Breast epithelium (tissue), 4 donors: Measurements from ENCODE around the gene BCL2. TPM values are rescaled to one million over a fixed set of nuclear protein-coding genes. Genes with fewer than 3 reads are reported as not detected.

Experiments
- DNase-seq, 2 donors: peaks; one replicate each; pipeline ENCODE4 v3.0.0-alpha.2; 2019; ENCODE audit warnings: low spot score in 2 of 2
- H3K27ac ChIP-seq, 2 donors: fragments of 200-600 bp; sonication (generic) in 1 of 2; one replicate each; pipeline ENCODE4 v1.5.1; 2016 to 2019; ENCODE audit warnings: mild to moderate bottlenecking in 1 of 2
- H3K27me3 ChIP-seq, 2 donors: fragments of 200-600 bp; sonication (generic) in 1 of 2; one replicate each; pipeline versions ENCODE4 v1.5.1 to v1.6.0; 2017 to 2019; ENCODE audit warnings: control low read depth in 1 of 2, mild to moderate bottlenecking in 1 of 2
- H3K36me3 ChIP-seq: fragments of 200-600 bp; one replicate; pipeline ENCODE4 v1.5.1; 2019
- H3K4me1 ChIP-seq, 2 donors: fragments of 200-600 bp; sonication (generic); one replicate each; pipeline ENCODE4 v1.5.1; 2016 to 2019; ENCODE audit warnings: control low read depth in 1 of 2
- H3K4me3 ChIP-seq, 3 donors: fragments of 200-600 bp; sonication (generic); 1 replicate in 2 of 3; 2 replicates in 1 of 3; pipeline ENCODE4 v1.5.1; 2016 to 2019; ENCODE audit warnings: mild to moderate bottlenecking in 3 of 3, moderate library complexity in 2 of 3
- H3K9me3 ChIP-seq, 2 donors: fragments of 200-600 bp; sonication (generic) in 1 of 2; one replicate each; pipeline ENCODE4 v1.5.1; 2016 to 2019; ENCODE audit warnings: control low read depth in 1 of 2
- POLR2A ChIP-seq: fragments of 450-650 bp; IDR thresholded peaks from one replicate; pipeline ENCODE4 v1.6.1; 2016; ENCODE audit warnings: antibody characterized with exemption, mild to moderate bottlenecking, moderate library complexity
- POLR2AphosphoS5 ChIP-seq, 3 donors: sonication (generic); formaldehyde crosslinking; IDR thresholded peaks; one replicate each; pipeline ENCODE4 v1.6.1; 2017; ENCODE audit warnings: antibody characterized with exemption in 3 of 3
- intact Hi-C: fragments of 100-400 bp; cut with DNase I; formaldehyde crosslinking; loops from one replicate; pipeline ENCODE4 v1.15.1; 2023; ENCODE audit warnings: low total_unique reads
- total RNA-seq, 3 donors: library from RNA; depleted of rRNA; stranded (reverse); fragments of >200 nt; gene quantifications; one replicate each; pipeline ENCODE4 v1.1.0, GENCODE V29; 2016
- TF ChIP-seq, protein P1 (sequence below), 3 donors: fragments of 450-650 bp; IDR thresholded peaks; one replicate each; pipeline ENCODE4 v1.5.1; 2016 to 2017; ENCODE audit warnings: antibody characterized with exemption in 3 of 3, mild to moderate bottlenecking in 3 of 3, moderate library complexity in 3 of 3

Gene BCL2
- total RNA-seq, 3 donors from 2014 or later: 41.3 to 82.5 (median 43.6) TPM

DNA sequence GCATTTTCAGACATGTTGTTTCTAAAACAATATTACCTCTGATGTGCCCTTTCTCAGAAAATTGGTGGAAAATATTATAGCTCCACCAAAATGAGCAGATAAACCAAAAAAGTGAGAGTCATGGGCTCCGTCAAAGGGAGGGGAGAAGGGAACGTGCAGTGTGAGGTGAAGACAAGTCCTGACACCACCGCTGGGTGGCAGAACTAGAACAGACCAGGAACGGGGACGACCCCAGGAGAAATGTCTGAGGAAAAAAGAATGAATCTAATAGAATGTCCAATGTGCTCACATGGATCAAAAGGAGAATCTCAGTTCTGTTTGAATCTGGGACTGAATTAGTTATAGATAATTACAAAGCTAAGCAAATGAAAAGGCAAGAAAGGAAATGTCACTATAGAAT is 22.6 kb upstream of the BCL2 start:
- intact Hi-C loops: no loop called here
- TF ChIP-seq POLR2A: no peak
- TF ChIP-seq, protein P1, sequence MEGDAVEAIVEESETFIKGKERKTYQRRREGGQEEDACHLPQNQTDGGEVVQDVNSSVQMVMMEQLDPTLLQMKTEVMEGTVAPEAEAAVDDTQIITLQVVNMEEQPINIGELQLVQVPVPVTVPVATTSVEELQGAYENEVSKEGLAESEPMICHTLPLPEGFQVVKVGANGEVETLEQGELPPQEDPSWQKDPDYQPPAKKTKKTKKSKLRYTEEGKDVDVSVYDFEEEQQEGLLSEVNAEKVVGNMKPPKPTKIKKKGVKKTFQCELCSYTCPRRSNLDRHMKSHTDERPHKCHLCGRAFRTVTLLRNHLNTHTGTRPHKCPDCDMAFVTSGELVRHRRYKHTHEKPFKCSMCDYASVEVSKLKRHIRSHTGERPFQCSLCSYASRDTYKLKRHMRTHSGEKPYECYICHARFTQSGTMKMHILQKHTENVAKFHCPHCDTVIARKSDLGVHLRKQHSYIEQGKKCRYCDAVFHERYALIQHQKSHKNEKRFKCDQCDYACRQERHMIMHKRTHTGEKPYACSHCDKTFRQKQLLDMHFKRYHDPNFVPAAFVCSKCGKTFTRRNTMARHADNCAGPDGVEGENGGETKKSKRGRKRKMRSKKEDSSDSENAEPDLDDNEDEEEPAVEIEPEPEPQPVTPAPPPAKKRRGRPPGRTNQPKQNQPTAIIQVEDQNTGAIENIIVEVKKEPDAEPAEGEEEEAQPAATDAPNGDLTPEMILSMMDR (IDR thresholded peaks at IDR 0.05): peak in 2 of 3 donors; percentile 14 to 22
- no peaks in the 10 kb centered on the region for H3K9me3 ChIP-seq

DNA sequence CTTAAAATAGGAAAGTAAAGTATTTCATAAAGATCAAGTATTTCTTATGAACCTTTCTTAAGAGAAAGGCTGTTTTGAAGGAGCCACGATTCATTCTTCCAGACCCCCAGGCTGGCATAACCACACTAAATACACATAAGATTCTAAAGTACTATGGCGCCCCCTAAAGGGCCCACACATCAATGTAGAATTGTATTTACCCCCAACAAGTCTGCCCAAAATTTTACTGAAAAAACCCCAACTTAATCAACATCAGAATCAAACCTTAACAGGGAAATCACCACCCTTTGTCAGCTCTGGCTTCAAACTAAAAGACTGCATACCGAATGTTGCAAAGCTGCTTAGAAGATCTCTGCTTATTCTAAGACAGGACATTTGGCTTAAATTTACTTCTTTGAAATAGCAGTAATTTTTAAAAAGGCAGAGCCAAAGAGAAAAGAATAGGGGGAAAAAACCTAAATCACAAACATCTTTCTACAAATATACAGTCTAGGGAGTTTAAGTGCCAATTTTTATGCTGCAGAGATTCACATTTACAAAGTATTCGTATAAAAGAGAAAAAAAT is 20.4 kb upstream of the BCL2 start:
- no peaks in the 10 kb centered on the region for H3K27me3 ChIP-seq
- peaks cover 0 to 6% of the 10 kb centered on the region in 2 donors for H3K4me1 ChIP-seq
- DNase-seq: no peak
- no peaks in the 10 kb centered on the region for H3K9me3 ChIP-seq
- H3K36me3 ChIP-seq: peaks cover 6% of the 10 kb centered on the region
- no peak for TF ChIP-seq POLR2A
- TF ChIP-seq, protein P1 (IDR thresholded peaks at IDR 0.05): peak; percentile 15 to 30 (median 26)
- intact Hi-C loops: no loop called here
- peak overlapping the region; percentile 15 to 30 for H3K27ac ChIP-seq
- no peak overlapping the region for H3K4me3 ChIP-seq

More for the DNA sequence above, 22.6 kb upstream of the BCL2 start:
- no peaks in the 10 kb centered on the region for H3K27me3 ChIP-seq
- no peak for DNase-seq
- H3K4me3 ChIP-seq: no peak overlapping the region
- H3K27ac ChIP-seq: peak overlapping the region in 1 of 2 donors; percentile 13
- no peaks in the 10 kb centered on the region for H3K4me1 ChIP-seq
- H3K36me3 ChIP-seq: peaks cover 6% of the 10 kb centered on the region

DNA sequence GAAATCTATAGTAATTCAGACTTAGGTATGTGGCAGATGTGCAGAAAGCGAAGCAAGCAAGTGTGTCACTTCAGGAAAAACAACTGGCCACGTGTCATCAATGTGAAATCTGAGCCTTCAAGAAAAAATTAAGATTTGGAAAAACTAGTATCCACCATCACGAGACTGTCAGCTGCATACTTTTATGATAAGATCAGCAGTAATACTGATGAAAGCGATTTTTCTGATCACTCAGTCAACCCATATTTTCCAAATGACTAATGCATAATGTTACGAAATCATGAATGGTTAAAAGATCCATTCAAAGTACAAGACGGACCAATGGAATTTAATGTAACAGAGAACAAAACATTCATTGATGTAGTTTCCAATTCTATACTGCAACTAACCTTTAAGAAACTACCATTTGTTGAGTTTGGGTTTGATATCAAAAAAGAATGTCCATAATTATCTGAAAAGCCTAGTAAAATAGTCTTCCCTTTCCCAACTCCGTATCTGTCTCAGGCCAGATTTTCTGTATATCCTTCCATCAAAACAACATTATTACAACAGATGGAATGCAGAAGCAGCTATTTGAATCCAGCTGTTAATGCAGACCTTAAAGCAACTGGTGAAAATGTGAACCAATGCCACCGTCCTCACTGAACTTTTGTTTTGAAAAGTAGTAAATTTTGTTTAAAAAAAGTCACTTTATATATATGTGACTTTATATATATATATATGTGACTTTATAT is 17.0 kb upstream of the BCL2 start:
- Histone ChIP-seq H3K9me3 (no peaks in the 10 kb centered on the region), H3K4me3 (no peak overlapping the region), H3K27ac (peak overlapping the region; percentile 67 to 79), H3K36me3 (peaks cover 6% of the 10 kb centered on the region), H3K4me1 (peaks cover 0 to 6% of the 10 kb centered on the region in 2 donors), H3K27me3 (no peaks in the 10 kb centered on the region)
- TF ChIP-seq POLR2A (no peak), POLR2AphosphoS5 (IDR thresholded peaks at IDR 0.05) (peak in 1 of 3 donors; percentile 19)
- TF ChIP-seq, protein P1 (IDR thresholded peaks at IDR 0.05): no peak
- DNase-seq: no peak
- intact Hi-C loops: no loop called here

DNA sequence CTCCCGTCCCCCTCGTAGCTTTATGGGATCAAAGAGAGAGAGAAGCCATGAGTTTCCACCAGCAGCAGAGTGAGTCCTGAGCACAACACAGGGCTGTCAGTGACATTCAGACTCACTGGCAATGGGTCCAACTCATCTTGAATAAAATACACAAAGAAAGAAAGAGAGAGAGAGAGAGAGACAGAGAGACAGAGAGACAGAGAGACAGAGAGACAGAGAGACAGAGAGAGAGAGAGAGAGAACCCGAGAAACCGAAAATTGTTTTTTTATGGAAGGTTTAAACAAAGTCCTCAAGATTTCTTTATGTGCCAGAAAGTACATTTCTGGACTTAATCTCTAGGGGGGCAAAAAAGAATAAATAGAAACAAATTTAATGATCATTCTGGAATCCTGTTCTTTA is 11.5 kb upstream of the BCL2 start:
- H3K27ac ChIP-seq: no peak overlapping the region
- intact Hi-C loops: no loop called here

More for the DNA sequence above, 11.5 kb upstream of the BCL2 start:
- no peaks in the 10 kb centered on the region for H3K4me1 ChIP-seq
- no peak for DNase-seq
- no peak overlapping the region for H3K4me3 ChIP-seq
- TF ChIP-seq, protein P1 (IDR thresholded peaks at IDR 0.05): no peak
- TF ChIP-seq POLR2A (no peak), POLR2AphosphoS5 (IDR thresholded peaks at IDR 0.05) (no peak)
- no peaks in the 10 kb centered on the region for H3K9me3 ChIP-seq
- H3K36me3 ChIP-seq: no peaks in the 10 kb centered on the region
- H3K27me3 ChIP-seq: no peaks in the 10 kb centered on the region
